ENCODE data around the gene TGFBR3.

TGFBR3 gene

GRCh38 chr1:91821126-91821868, 64.7 kb downstream of the TGFBR3 start:
- DNase-seq: no peak

DNA sequence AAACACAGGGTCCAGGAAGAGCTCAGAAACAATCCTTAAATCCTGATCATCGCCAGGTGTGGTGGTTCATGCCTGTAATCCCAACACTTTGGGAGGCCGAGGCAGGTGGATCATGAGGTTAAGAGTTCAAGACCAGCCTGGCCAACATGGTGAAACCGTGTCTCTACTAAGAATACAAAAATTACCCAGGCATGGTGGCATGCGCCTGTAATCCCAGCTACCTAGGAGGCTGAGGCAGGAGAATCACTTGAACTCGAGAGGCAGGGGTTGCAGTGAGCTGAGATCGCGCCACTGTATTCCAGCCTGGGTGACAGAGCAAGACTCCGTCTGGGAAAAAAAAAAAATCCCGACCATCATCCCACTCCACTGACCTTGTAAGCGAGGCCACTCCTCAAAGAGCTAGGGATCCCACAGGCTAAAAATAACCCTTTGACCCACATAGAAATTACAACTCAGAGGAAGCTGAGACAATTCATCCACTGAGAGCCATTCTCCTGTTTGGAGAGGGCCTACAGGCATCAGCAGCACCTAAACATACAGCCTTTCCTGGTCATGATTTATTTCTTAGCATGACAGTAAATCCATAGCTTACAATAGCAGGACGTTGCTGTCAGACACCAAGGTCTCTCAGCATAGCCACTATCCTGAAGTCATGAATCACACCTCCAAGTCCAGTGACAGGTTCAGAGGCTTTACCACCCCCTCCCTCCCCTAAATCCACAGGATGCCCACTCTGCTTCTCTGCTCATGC, 66.7 kb downstream of the TGFBR3 start:
- no peak for DNase-seq

DNA sequence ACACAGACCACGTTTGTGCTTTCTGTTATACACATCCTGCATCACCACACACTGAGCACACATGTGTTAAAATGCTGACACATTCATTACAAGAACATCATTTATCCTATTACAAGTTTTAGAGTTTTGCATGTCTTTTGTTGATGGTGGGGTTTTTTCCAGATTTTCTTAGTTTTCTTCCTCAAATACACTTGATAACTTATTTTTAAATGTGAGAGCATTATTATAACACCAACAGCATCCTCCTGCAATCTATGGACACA, 67.3 kb downstream of the TGFBR3 start:
- no peak for DNase-seq

DNA sequence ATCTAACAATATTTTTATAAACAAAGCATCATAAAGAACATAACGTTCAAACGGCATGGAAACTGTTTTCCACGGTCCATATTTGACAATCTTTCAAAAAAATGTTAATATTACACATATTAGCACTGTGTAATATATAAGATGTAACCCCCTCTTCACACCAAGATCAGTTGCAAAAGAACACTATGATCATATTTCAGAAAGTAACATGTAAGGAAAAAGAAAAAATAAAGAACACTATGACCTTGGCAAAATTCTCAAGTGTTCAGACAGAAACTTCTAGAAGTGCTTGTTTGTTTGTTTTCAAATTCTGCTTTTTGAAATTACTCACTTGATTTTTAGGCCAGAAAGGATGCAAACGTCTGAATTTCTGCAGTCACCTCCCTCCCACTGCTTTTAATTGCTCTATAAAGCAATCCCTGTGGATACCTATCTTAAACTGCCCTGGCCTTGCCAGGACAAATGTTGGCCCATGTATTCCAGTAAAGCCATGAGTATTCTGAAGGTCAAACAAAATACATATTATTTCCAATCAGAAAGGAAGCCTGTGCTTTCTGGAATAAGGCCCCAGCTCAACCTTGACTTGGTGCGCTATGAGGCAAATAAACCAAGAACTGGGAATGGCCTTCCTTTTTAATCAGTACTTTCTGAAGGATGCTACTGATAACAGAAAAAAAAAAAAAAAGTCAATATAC, 68.6 kb downstream of the TGFBR3 start:
- DNase-seq: no peak

DNA sequence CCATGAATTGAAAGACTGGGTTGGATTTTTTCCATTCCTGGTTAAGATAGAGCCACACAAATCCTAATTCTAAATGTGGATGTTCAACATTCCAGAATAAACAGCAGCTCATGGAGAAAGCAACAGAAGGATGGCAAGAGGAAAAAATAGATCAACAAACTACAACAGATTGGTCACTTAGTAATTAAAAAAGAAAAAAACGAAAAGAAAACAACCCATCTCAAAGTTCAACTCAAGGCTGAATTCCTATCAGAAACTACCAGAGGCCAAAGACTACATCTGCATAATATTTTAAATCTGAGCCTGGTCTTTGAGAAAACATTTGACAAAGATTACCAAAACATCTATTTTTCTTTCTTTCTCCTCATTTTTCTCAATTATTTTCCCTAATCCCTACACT, 69.9 kb downstream of the TGFBR3 start:
- DNase-seq: no peak

- DNase-seq: no peak
These were observed 71.5 kb downstream of the TGFBR3 start for GRCh38 chr1:91814448-91814847.

DNA sequence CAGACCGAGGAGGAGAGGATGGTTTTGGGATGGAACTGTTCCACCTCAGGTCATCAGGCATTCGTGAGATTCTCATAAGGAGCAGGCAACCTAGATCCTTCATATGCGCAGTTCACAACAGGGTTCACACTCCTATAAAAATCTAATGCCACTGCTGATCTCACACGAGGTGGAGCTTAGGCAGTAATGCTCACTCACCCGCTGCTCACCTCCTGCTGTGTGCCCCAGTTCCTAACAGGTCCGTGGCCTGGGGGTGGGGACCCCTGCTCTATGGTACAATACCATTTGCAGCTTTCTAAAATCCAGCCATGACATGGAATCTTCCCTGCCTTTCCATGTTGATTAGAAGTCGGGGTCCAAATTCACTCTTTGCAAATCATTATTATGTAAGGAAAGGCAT, 72.1 kb downstream of the TGFBR3 start:
- DNase-seq: no peak

DNA sequence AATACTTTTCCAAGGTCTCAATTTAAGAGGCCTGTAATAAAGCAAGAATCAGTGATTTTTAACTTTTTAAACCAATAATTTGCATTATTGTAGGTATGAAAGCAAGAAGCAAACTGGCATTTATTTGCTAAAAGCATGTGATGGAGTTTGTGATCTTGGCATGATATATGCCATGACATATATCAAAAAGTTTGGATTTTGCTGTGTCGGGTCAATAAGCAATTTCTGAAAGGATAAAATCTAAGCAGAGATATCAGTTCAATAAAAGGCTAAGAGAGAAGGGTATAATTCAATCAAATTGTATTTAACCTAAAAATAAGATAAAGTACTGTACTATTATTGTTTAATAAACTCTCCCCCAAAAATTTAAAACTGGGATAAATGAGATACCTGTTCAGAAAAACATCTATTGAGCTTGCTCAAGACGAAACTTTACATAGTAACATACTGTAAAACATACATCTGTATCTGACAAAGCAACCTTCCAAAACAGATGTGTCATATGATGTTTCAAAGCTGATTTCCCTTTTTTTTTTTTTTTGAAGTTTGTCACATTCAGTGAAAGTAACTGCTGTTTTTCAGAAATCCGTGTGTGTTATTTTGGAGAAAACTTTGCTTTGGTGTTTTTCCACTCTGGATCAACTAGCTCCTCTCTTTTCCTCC, 74.5 kb downstream of the TGFBR3 start:
- DNase-seq: no peak

DNA sequence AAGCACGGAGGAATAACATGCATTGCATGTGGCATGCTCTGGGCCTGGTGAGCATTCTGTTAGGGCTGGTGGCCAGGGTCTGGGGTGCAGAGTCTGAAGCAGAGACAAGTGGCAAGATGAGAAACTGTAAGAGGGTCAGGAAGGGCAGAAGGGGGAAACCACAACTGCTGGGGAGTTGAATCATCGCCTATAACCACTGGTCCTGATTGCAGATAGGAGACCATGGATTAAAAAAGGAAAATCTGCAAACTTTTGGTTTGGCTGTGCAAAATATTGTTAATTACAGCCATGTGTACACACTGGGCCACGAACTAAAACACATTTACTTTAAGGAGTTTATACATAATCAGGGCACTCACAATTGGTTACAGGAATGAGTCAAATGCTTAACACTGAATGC, 76.6 kb downstream of the TGFBR3 start:
- DNase-seq: peak; percentile 19

- DNase-seq: peak; percentile 1
These were observed 77.9 kb downstream of the TGFBR3 start for GRCh38 chr1:91807921-91808620.

GRCh38 chr1:91806769-91807700, 78.9 kb downstream of the TGFBR3 start:
- DNase-seq: peak; percentile 34

DNA sequence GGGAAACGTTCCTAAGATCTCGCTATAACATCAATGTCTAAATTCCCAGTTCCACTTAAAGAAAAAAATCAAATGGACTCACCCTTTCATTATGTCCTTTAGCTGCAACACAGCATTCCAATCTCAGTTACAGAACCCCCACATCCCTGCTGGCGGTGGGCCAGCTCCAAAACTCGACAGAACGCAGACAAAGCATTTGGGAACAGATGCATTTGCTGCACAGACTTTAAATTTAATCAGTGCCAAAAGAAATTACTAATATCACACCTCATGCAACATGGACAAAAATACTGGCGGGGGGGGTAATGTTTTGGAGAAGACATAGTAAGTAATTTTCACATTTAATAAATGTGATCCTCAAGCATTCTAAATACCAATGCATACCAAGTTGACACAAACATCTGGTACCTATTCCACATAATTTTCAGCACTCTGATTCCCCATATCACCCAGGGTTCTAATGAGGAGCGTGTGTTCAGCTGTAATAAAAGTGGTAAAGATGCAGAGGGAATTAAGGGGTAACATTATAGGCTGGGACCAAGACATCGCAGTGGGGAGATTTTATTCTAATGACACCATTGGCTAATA, 79.7 kb downstream of the TGFBR3 start:
- peak; percentile 62 for DNase-seq

DNA sequence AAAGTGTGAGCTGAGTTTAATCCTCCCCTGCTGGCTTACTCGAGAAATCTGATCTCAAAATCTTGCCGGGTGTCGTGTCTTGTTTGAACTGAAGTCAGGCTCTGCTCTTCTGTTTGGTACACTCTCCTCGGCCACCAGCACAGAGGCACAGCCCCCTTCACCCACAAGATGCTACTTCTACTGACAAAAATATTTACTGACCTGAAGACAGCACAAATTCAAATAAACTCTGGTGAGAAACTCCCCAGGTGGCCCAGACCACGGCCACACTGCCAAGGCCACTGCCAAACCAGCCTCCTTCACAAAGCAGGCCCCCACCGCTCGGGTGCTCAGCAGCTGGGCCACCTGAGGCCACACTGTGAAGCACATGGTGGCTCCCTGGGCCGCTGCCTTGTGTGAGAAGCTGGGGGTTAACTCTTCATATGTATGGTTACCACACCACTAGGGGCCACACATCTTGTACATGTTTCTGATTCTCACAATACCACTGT, 80.6 kb downstream of the TGFBR3 start:
- peak; percentile 32 for DNase-seq

- peak; percentile 34 for DNase-seq
These were observed 81.4 kb downstream of the TGFBR3 start for GRCh38 chr1:91804546-91805023.

GRCh38 chr1:91803847-91804545, 82.0 kb downstream of the TGFBR3 start:
- peak; percentile 12 for DNase-seq

GRCh38 chr1:91803123-91803522, 82.8 kb downstream of the TGFBR3 start:
- DNase-seq: peak; percentile 23

DNA sequence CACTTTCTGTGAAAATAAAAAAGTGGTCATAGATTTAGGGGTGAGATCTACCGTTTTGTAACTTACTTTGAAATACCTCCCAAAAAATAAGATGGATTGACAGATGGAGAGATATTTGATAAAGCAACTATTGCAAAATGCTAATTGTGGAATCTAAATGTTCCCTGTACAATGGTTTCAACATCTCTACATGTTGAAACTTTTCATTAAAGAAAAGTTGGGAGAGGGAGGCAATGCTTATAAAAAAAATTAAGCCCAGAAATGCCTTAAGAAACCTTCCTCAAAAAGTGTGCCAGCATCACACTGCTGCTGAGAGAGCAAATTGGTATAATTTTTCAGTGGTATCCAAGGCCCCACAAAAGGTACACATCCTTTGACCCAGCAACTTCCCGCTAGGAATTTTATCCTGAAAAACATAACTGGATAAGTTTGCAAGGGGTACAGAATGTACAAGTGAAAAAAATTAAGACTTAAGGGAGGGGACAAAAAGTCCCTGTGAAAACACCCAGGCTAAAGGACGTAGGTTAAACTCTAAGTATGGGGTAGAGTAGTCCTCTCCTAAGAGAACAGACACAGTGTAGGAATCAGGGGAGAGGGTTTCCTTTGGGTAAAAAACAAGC, 84.3 kb downstream of the TGFBR3 start:
- no peak for DNase-seq

GRCh38 chr1:91799863-91800262, 86.1 kb downstream of the TGFBR3 start:
- peak; percentile 12 for DNase-seq

GRCh38 chr1:91799159-91799558, 86.8 kb downstream of the TGFBR3 start:
- DNase-seq: peak; percentile 24

DNA sequence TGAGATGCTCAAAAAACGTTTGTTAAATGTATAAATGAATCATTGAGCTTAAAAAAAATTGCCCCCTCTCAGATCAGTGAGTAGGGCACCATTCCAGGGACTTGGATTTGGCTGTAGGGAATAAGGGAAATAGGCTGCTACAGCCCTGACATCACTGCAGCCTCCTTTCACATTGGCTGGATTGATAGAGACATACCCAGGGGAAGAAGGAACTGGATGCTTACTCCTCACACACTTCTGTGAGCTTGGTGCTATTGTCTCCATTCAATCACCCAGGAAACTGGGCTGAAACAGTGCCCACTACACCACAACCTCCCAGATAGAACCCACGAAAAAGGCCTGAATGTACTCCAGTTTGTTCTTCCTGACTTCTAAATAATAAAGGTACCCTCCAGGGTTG, 87.2 kb downstream of the TGFBR3 start:
- no peak for DNase-seq
